Endothelial cell of umbilical vein (primary cell): ENCODE data around the gene MYO19. TPM values are rescaled to one million over a fixed set of nuclear protein-coding genes. Genes with fewer than 3 reads are reported as not detected.

Source experiments
- BruUV-seq: library from RNA; stranded (reverse); fragments of 400-500 nt; replicated peaks from 2 replicates; lab custom pipeline; 2021; lab: Mats Ljungman, UMichigan
- CTCF ChIA-PET: fragments of 300-600, 350-600 bp; sonication (Branson Sonifier 250); formaldehyde crosslinking; loops from one replicate; lab custom pipeline; 2021; ENCODE audit warnings: antibody characterized with exemption, inconsistent platforms; lab: Charles Lee
- POLR2A ChIA-PET: fragments of 300-600, 350-600 bp; sonication (Branson Sonifier 250); formaldehyde crosslinking; loops from one replicate; lab custom pipeline; 2021; ENCODE audit warnings: antibody characterized with exemption, inconsistent platforms; lab: Charles Lee
- DNase-seq: peaks from one replicate; pipeline ENCODE4 v3.0.0-alpha.2; 2011; ENCODE audit warnings: low read depth, low spot score
- FAIRE-seq: peaks from 2 replicates; lab custom pipeline; 2011; peaks lifted over from hg19 to GRCh38; lab: Jason Lieb, UNC
- H2AFZ ChIP-seq: 2 replicates; pipeline ENCODE4 v1.6.0; 2012; ENCODE audit warnings: low read depth, low read length, control low read depth, inconsistent platforms
- H3K27ac ChIP-seq: 2 replicates; pipeline ENCODE4 v1.5.1; 2011; ENCODE audit warnings: low read depth, mild to moderate bottlenecking, control low read depth, low read length, moderate library complexity; ENCODE audit not compliant: insufficient read depth
- H3K27me3 ChIP-seq, 2 experiments: 2 replicates each; pipeline versions ENCODE4 v1.6.0 to v1.6.1; 2011; ENCODE audit warnings: low read length in 2 of 2, mixed read lengths in 1 of 2; ENCODE audit not compliant: control insufficient read depth in 2 of 2, insufficient read depth in 2 of 2
- H3K36me3 ChIP-seq, 2 experiments: 2 replicates in 1 of 2; 3 replicates in 1 of 2; pipeline ENCODE4 v1.5.1; 2011; ENCODE audit warnings: low read length in 2 of 2, mild to moderate bottlenecking in 1 of 2, moderate library complexity in 1 of 2; ENCODE audit not compliant: control insufficient read depth in 2 of 2, insufficient read depth in 2 of 2; ENCODE audit errors: extremely low read depth in 1 of 2
- H3K4me1 ChIP-seq: 3 replicates; pipeline ENCODE4 v1.5.1; 2011; ENCODE audit warnings: mild to moderate bottlenecking, low read length; ENCODE audit not compliant: control insufficient read depth, insufficient read depth; ENCODE audit errors: extremely low read depth
- H3K4me2 ChIP-seq: 2 replicates; pipeline ENCODE4 v1.6.1; 2011; ENCODE audit warnings: low read length, control low read depth, mixed read lengths; ENCODE audit not compliant: insufficient read depth
- H3K4me3 ChIP-seq, 3 experiments: fragments of 200-600 bp in 1 of 3; sonication (generic), shearing (Covaris generic) in 1 of 3; replicated peaks in 1 of 3; 2 replicates each; pipeline ENCODE4 v1.5.1; 2011 to 2016; ENCODE audit warnings: control low read depth in 3 of 3, low read length in 3 of 3, mild to moderate bottlenecking in 2 of 3, inconsistent platforms in 1 of 3, low read depth in 1 of 3, moderate library complexity in 1 of 3; ENCODE audit not compliant: insufficient read depth in 1 of 3
- H3K79me2 ChIP-seq: 2 replicates; pipeline ENCODE4 v1.6.0; 2012; ENCODE audit warnings: low read length, inconsistent platforms; ENCODE audit not compliant: control insufficient read depth, insufficient read depth
- H3K9ac ChIP-seq: replicated peaks from 2 replicates; pipeline ENCODE3; 2011; ENCODE audit warnings: low read length, control low read depth; ENCODE audit not compliant: insufficient read depth; ENCODE audit errors: extremely low read depth
- H3K9me1 ChIP-seq: replicated peaks from 3 replicates; pipeline ENCODE4 v1.6.0; 2011; ENCODE audit warnings: mild to moderate bottlenecking, low read length; ENCODE audit not compliant: control insufficient read depth, insufficient read depth; ENCODE audit errors: extremely low read depth
- H3K9me3 ChIP-seq: replicated peaks from 2 replicates; pipeline ENCODE4 v1.5.1; 2012; ENCODE audit warnings: low read length, inconsistent platforms; ENCODE audit not compliant: control insufficient read depth, insufficient read depth
- H4K20me1 ChIP-seq: replicated peaks from 2 replicates; pipeline ENCODE3; 2011; ENCODE audit warnings: mild to moderate bottlenecking, low read length; ENCODE audit not compliant: control insufficient read depth, insufficient read depth; ENCODE audit errors: extremely low read depth
- CTCF ChIP-seq, 2 donors: IDR thresholded peaks; 1 replicate in 1 of 2; 2 replicates in 1 of 2; pipeline ENCODE4 v1.5.1; 2011; ENCODE audit warnings: low read length in 2 of 2, mild to moderate bottlenecking in 2 of 2, moderate library complexity in 2 of 2, control low read depth in 1 of 2, inconsistent platforms in 1 of 2, low read depth in 1 of 2; ENCODE audit not compliant: insufficient read depth in 1 of 2; ENCODE audit errors: extremely low read depth in 1 of 2
- EZH2 ChIP-seq: IDR thresholded peaks from 2 replicates; pipeline ENCODE4 v1.6.1; 2012; ENCODE audit warnings: borderline replicate concordance, low read depth, mild to moderate bottlenecking, moderate library complexity, low read length, inconsistent platforms; ENCODE audit not compliant: severe bottlenecking
- FOS ChIP-seq: IDR thresholded peaks from 2 replicates; pipeline ENCODE4 v1.6.1; 2011; ENCODE audit warnings: mild to moderate bottlenecking, low read length, moderate library complexity, borderline replicate concordance; ENCODE audit not compliant: insufficient read depth
- GATA2 ChIP-seq: IDR thresholded peaks from 2 replicates; pipeline ENCODE4 v1.7.0; 2011; ENCODE audit warnings: low read depth, mild to moderate bottlenecking, moderate library complexity, mixed read lengths, low read length; ENCODE audit not compliant: insufficient read length, insufficient read depth
- JUN ChIP-seq: IDR thresholded peaks from 2 replicates; pipeline ENCODE4 v1.6.1; 2011; ENCODE audit warnings: borderline replicate concordance, low read depth; ENCODE audit not compliant: insufficient read length, insufficient read depth
- MAX ChIP-seq: IDR thresholded peaks from 2 replicates; pipeline ENCODE4 v1.6.1; 2011; ENCODE audit not compliant: insufficient read depth, insufficient read length
- MYC ChIP-seq: IDR thresholded peaks from one replicate; pipeline ENCODE4 v1.6.1; 2011; ENCODE audit warnings: mild to moderate bottlenecking, low read depth, low read length
- POLR2A ChIP-seq: IDR thresholded peaks from 2 replicates; pipeline ENCODE4 v1.6.1; 2012; ENCODE audit warnings: low read depth, mild to moderate bottlenecking, control low read depth, low read length
- POLR2AphosphoS5 ChIP-seq: IDR thresholded peaks from 2 replicates; pipeline ENCODE4 v1.6.1; 2012; ENCODE audit warnings: low read depth, mild to moderate bottlenecking, control low read depth, low read length, moderate library complexity; ENCODE audit not compliant: insufficient read depth
- dilution Hi-C: fragments of 300-500 bp; cut with MboI; formaldehyde crosslinking; loops from one replicate; pipeline ENCODE4 v1.15.0; 2019; ENCODE audit warnings: low sequenced_read_pairs; ENCODE audit not compliant: extremely low pct_ligation_motif_present
- intact Hi-C: fragments of 100-400 bp; cut with micrococcal nuclease; formaldehyde crosslinking; loops from one replicate; pipeline ENCODE4 v1.10.0; 2022
- polyA plus RNA-seq, 4 experiments: library from polyadenylated mRNA; depleted of rRNA in 3 of 4; stranded (reverse) in 3 of 4; unstranded in 1 of 4; fragments of >200 nt; gene quantifications; 2 replicates each; pipeline versions ENCODE4 v1.2.1 to v1.2.3, GENCODE V29; 2011 to 2012; ENCODE audit warnings: missing spikeins in 1 of 4
- total RNA-seq: library from RNA; stranded (reverse); gene quantifications from 2 replicates; pipeline ENCODE4 v1.2.3, GENCODE V29; 2021

Gene MYO19
- total and polyA plus RNA-seq, 2 donors (not counting 3 experiments of a cell fraction or from before 2014, with no cell fraction given) = 75.4 to 95.7 TPM

GRCh38 chr17:36575028-36575427 lies 40.4 kb upstream of the MYO19 start:
- no peak for TF ChIP-seq POLR2AphosphoS5
- no peak for TF ChIP-seq MYC
- TF ChIP-seq EZH2 = no peak
- TF ChIP-seq POLR2A = no peak
- TF ChIP-seq JUN = no peak
- TF ChIP-seq MAX = no peak
- TF ChIP-seq FOS = no peak
- TF ChIP-seq GATA2 = no peak
- no peak for TF ChIP-seq CTCF (IDR thresholded peaks at IDR 0.05; ENCODE audit: extremely low read depth in 1 of 2, insufficient read depth in 1 of 2, low read depth in 1 of 2, low read length in 2 of 2)
- H3K4me3 ChIP-seq = no peak overlapping the region
- H3K27ac ChIP-seq = no peak overlapping the region
- dilution Hi-C loops (no loop called here), intact Hi-C loops (no loop called here)
- peaks cover 17 to 19% of the 10 kb centered on the region in 2 experiments for H3K36me3 ChIP-seq
- no peak overlapping the region for H3K4me2 ChIP-seq
- ChIA-PET POLR2A (no interaction called here), CTCF (interaction anchor here (1.2 kb wide), 1 partner anchor 9 kb away, joined by 5 read pairs; no protein-coding TSS in a partner anchor)
- H3K9me3 ChIP-seq = no peaks in the 10 kb centered on the region
- no peaks in the 10 kb centered on the region for H3K27me3 ChIP-seq
- H3K9ac ChIP-seq = no peak overlapping the region
- no peaks in the 10 kb centered on the region for H4K20me1 ChIP-seq
- DNase-seq = no peak
- no peaks in the 10 kb centered on the region for H3K4me1 ChIP-seq
- BruUV-seq = no TSS peak
- no peak for FAIRE-seq
- no peak overlapping the region for H2AFZ ChIP-seq
- H3K9me1 ChIP-seq = no peaks in the 10 kb centered on the region
- peaks cover 52% of the 10 kb centered on the region for H3K79me2 ChIP-seq
